PC-3 (cell line): ENCODE measurements around the gene OGFOD3.

ENCODE experiments used
- EZH2 ChIP-seq: fragments of 300-600 bp; sonication (generic); IDR thresholded peaks from one replicate; pipeline ENCODE4 v1.6.1; 2017; ENCODE audit warnings: antibody characterized with exemption, mild to moderate bottlenecking, low read length; ENCODE audit not compliant: unreplicated experiment
- EZH2phosphoT487 ChIP-seq: fragments of 300-600 bp; sonication (generic); IDR thresholded peaks from 2 replicates; pipeline ENCODE4 v1.6.1; 2018; ENCODE audit warnings: mild to moderate bottlenecking, antibody characterized with exemption, low read length, borderline replicate concordance
- TF ChIP-seq, protein P1 (sequence below): fragments of 300-600 bp; sonication (generic); conservative IDR thresholded peaks from 2 replicates; pipeline ENCODE4 v1.5.1; 2017; ENCODE audit warnings: antibody characterized with exemption, low read depth, mild to moderate bottlenecking, low read length

DNA sequence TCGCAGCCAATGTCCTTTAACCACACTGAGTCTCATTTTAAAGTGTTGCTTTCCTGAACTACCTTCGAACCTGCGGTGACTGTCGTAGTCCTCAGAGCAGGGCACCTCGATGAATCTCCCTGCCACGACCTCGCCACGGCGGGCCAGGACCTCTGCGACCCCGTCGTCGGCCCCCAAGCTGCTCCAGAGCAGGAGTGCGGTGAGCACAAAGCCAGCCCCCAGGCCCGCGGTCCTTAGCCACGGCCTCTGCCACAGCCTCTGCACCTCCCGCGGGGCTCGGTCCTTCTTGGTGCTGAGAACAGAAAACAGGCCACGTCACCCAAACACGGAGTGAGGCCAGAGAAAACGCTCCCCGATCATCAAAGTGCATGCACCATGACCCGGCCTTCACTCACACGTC lies 3.0 kb downstream of the OGFOD3 start:
- TF ChIP-seq, protein P1, sequence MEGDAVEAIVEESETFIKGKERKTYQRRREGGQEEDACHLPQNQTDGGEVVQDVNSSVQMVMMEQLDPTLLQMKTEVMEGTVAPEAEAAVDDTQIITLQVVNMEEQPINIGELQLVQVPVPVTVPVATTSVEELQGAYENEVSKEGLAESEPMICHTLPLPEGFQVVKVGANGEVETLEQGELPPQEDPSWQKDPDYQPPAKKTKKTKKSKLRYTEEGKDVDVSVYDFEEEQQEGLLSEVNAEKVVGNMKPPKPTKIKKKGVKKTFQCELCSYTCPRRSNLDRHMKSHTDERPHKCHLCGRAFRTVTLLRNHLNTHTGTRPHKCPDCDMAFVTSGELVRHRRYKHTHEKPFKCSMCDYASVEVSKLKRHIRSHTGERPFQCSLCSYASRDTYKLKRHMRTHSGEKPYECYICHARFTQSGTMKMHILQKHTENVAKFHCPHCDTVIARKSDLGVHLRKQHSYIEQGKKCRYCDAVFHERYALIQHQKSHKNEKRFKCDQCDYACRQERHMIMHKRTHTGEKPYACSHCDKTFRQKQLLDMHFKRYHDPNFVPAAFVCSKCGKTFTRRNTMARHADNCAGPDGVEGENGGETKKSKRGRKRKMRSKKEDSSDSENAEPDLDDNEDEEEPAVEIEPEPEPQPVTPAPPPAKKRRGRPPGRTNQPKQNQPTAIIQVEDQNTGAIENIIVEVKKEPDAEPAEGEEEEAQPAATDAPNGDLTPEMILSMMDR, result no peak
- TF ChIP-seq EZH2 (no peak), EZH2phosphoT487 (no peak)
